Measurements from ENCODE around the gene CDCA8. TPM values are rescaled to one million over a fixed set of nuclear protein-coding genes. Genes with fewer than 3 reads are reported as not detected.

Gene CDCA8
- total RNA-seq, 1 donor from 2014 or later, result 13.5 TPM

GRCh38 chr1:37703061-37703460 is 10.7 kb downstream of the CDCA8 start:
- H3K9me3 Mint-ChIP-seq, result no peaks in the 10 kb centered on the region
- DNase-seq (ENCODE audit: low spot score in 2 of 2, unreplicated experiment in 2 of 2), result no peak
- no peaks in the 10 kb centered on the region for H3K4me1 Mint-ChIP-seq
- H3K27me3 Mint-ChIP-seq (ENCODE audit: low read depth), result no peaks in the 10 kb centered on the region
- H3K36me3 Mint-ChIP-seq, result peaks cover 41% of the 10 kb centered on the region
- H3K27ac Mint-ChIP-seq, result no peak overlapping the region
- H3K4me3 Mint-ChIP-seq, result no peak overlapping the region
- TF ChIP-seq CTCF (IDR thresholded peaks at IDR 0.05; ENCODE audit: unreplicated experiment), result no peak

GRCh38 chr1:37704966-37705365 is 12.7 kb downstream of the CDCA8 start:
- Mint-ChIP-seq H3K4me1 (no peaks in the 10 kb centered on the region), H3K36me3 (peaks cover 39% of the 10 kb centered on the region), H3K27ac (no peak overlapping the region), H3K4me3 (no peak overlapping the region), H3K27me3 (ENCODE audit: low read depth) (no peaks in the 10 kb centered on the region), H3K9me3 (no peaks in the 10 kb centered on the region)
- no peak for TF ChIP-seq CTCF (IDR thresholded peaks at IDR 0.05; ENCODE audit: unreplicated experiment)
- DNase-seq (ENCODE audit: low spot score in 2 of 2, unreplicated experiment in 2 of 2), result no peak

- H3K4me1 Mint-ChIP-seq, result no peaks in the 10 kb centered on the region
- TF ChIP-seq CTCF (IDR thresholded peaks at IDR 0.05; ENCODE audit: unreplicated experiment), result no peak
- no peak for DNase-seq (ENCODE audit: low spot score in 2 of 2, unreplicated experiment in 2 of 2)
- no peak overlapping the region for H3K4me3 Mint-ChIP-seq
- H3K27ac Mint-ChIP-seq, result no peak overlapping the region
- H3K9me3 Mint-ChIP-seq, result no peaks in the 10 kb centered on the region
- no peaks in the 10 kb centered on the region for H3K27me3 Mint-ChIP-seq (ENCODE audit: low read depth)
- peaks cover 36% of the 10 kb centered on the region for H3K36me3 Mint-ChIP-seq
These were observed 13.1 kb downstream of the CDCA8 start for GRCh38 chr1:37705399-37705798.

GRCh38 chr1:37708471-37708870 is 16.2 kb downstream of the CDCA8 start:
- no peak overlapping the region for H3K4me3 Mint-ChIP-seq
- H3K27ac Mint-ChIP-seq, result no peak overlapping the region
- no peak for TF ChIP-seq CTCF (IDR thresholded peaks at IDR 0.05; ENCODE audit: unreplicated experiment)
- peaks cover 21% of the 10 kb centered on the region for H3K36me3 Mint-ChIP-seq
- no peaks in the 10 kb centered on the region for H3K9me3 Mint-ChIP-seq
- H3K27me3 Mint-ChIP-seq (ENCODE audit: low read depth), result no peaks in the 10 kb centered on the region
- H3K4me1 Mint-ChIP-seq, result no peaks in the 10 kb centered on the region
- no peak for DNase-seq (ENCODE audit: low spot score in 2 of 2, unreplicated experiment in 2 of 2)

GRCh38 chr1:37714226-37714625 is 21.9 kb downstream of the CDCA8 start:
- no peak for DNase-seq (ENCODE audit: low spot score in 2 of 2, unreplicated experiment in 2 of 2)
- no peaks in the 10 kb centered on the region for H3K36me3 Mint-ChIP-seq
- no peaks in the 10 kb centered on the region for H3K9me3 Mint-ChIP-seq
- TF ChIP-seq CTCF (IDR thresholded peaks at IDR 0.05; ENCODE audit: unreplicated experiment), result no peak
- H3K4me3 Mint-ChIP-seq, result no peak overlapping the region
- peaks cover 14% of the 10 kb centered on the region for H3K27me3 Mint-ChIP-seq (ENCODE audit: low read depth)
- no peak overlapping the region for H3K27ac Mint-ChIP-seq
- no peaks in the 10 kb centered on the region for H3K4me1 Mint-ChIP-seq

GRCh38 chr1:37714689-37715088 is 22.4 kb downstream of the CDCA8 start:
- H3K4me3 Mint-ChIP-seq, result no peak overlapping the region
- DNase-seq (ENCODE audit: low spot score in 2 of 2, unreplicated experiment in 2 of 2), result no peak

More at GRCh38 chr1:37714689-37715088, 22.4 kb downstream of the CDCA8 start:
- peaks cover 16% of the 10 kb centered on the region for H3K27me3 Mint-ChIP-seq (ENCODE audit: low read depth)
- no peaks in the 10 kb centered on the region for H3K36me3 Mint-ChIP-seq
- no peaks in the 10 kb centered on the region for H3K9me3 Mint-ChIP-seq
- H3K27ac Mint-ChIP-seq, result no peak overlapping the region
- no peaks in the 10 kb centered on the region for H3K4me1 Mint-ChIP-seq
- no peak for TF ChIP-seq CTCF (IDR thresholded peaks at IDR 0.05; ENCODE audit: unreplicated experiment)

Data from mesothelial cell of epicardium (in vitro differentiated cells).